WTC11 (cell line): ENCODE measurements around the gene ULK4. TPM values are rescaled to one million over a fixed set of nuclear protein-coding genes. Genes with fewer than 3 reads are reported as not detected.

Experiments used
- ATAC-seq: fragments of 200-7000 bp; cut with Tn5 transposase; 2 replicates; pipeline ENCODE4 v1.10.0; 2021; ENCODE audit warnings: mild to moderate bottlenecking, moderate library complexity
- CTCF ChIA-PET: fragments of 300-600 bp; sonication (Branson Sonifier 250); formaldehyde crosslinking; loops from one replicate; lab custom pipeline; 2021; ENCODE audit warnings: antibody characterized with exemption; lab: Charles Lee
- POLR2A ChIA-PET: fragments of 350-600 bp; sonication (Branson Sonifier 250); formaldehyde crosslinking; loops from one replicate; lab custom pipeline; 2021; ENCODE audit warnings: antibody characterized with exemption; lab: Charles Lee
- DNase-seq: peaks from one replicate; pipeline ENCODE4 v3.0.0; 2021; ENCODE audit warnings: low spot score
- H3K27ac Mint-ChIP-seq: 2 replicates; pipeline ENCODE4 v1.8.0; 2021; ENCODE audit warnings: mixed read lengths
- H3K27me3 Mint-ChIP-seq: 2 replicates; pipeline ENCODE4 v1.8.0; 2021; ENCODE audit warnings: low read depth, mild to moderate bottlenecking, moderate library complexity, mixed read lengths
- H3K36me3 Mint-ChIP-seq: 2 replicates; pipeline ENCODE4 v1.8.0; 2021; ENCODE audit warnings: mixed read lengths
- H3K4me1 Mint-ChIP-seq: 2 replicates; pipeline ENCODE4 v1.8.0; 2022; ENCODE audit warnings: mixed read lengths
- H3K4me3 Mint-ChIP-seq: 2 replicates; pipeline ENCODE4 v1.8.0; 2021; ENCODE audit warnings: mild to moderate bottlenecking, moderate library complexity, mixed read lengths
- H3K9me3 Mint-ChIP-seq: 2 replicates; pipeline ENCODE4 v1.8.0; 2021; ENCODE audit warnings: mixed read lengths
- ETV6 ChIP-seq: sonication (generic); formaldehyde crosslinking; IDR thresholded peaks from 2 replicates; pipeline ENCODE4 v1.8.1; 2022; ENCODE audit warnings: mild to moderate bottlenecking, missing genetic modification reagents
- FOXK1 ChIP-seq: sonication (generic); formaldehyde crosslinking; IDR thresholded peaks from 2 replicates; pipeline ENCODE4 v1.8.0; 2022; ENCODE audit warnings: mild to moderate bottlenecking, moderate library complexity, missing genetic modification reagents
- GRHL2 ChIP-seq: fragments of 250-450 bp; sonication (Bioruptor Pico); IDR thresholded peaks from 2 replicates; pipeline ENCODE4 v1.8.0; 2022; ENCODE audit warnings: mild to moderate bottlenecking, moderate library complexity; ENCODE audit not compliant: insufficient replicate concordance, severe bottlenecking
- JAZF1 ChIP-seq: fragments of 250-450 bp; sonication (Bioruptor Pico); IDR thresholded peaks from 2 replicates; pipeline ENCODE4 v1.9.0; 2021; ENCODE audit warnings: moderate library complexity, mild to moderate bottlenecking, inconsistent platforms
- MXD4 ChIP-seq: fragments of 250-450 bp; sonication (Bioruptor Pico); IDR thresholded peaks from 2 replicates; pipeline ENCODE4 v1.8.0; 2021; ENCODE audit warnings: mild to moderate bottlenecking, moderate library complexity, borderline replicate concordance
- MYBL2 ChIP-seq: sonication (generic); formaldehyde crosslinking; IDR thresholded peaks from 2 replicates; pipeline ENCODE4 v1.8.1; 2023; ENCODE audit warnings: mild to moderate bottlenecking, moderate library complexity, missing genetic modification reagents
- NFATC4 ChIP-seq: fragments of 250-450 bp; sonication (Bioruptor Pico); IDR thresholded peaks from 2 replicates; pipeline ENCODE4 v1.9.0; 2021; ENCODE audit warnings: mild to moderate bottlenecking
- NR2C2 ChIP-seq: sonication (generic); formaldehyde crosslinking; IDR thresholded peaks from 2 replicates; pipeline ENCODE4 v1.8.0; 2022; ENCODE audit warnings: mild to moderate bottlenecking, missing genetic modification reagents
- NR3C1 ChIP-seq: sonication (generic); formaldehyde crosslinking; conservative IDR thresholded peaks from 2 replicates; pipeline ENCODE4 v1.8.1; 2023; ENCODE audit warnings: low read depth, mild to moderate bottlenecking, missing genetic modification reagents
- SMAD3 ChIP-seq: sonication (generic); formaldehyde crosslinking; IDR thresholded peaks from 2 replicates; pipeline ENCODE4 v1.8.0; 2022; ENCODE audit warnings: missing genetic modification reagents, mild to moderate bottlenecking, borderline replicate concordance
- SMAD4 ChIP-seq: sonication (generic); formaldehyde crosslinking; IDR thresholded peaks from 2 replicates; pipeline ENCODE4 v1.8.0; 2022; ENCODE audit warnings: mild to moderate bottlenecking, missing genetic modification reagents
- SP1 ChIP-seq: sonication (generic); formaldehyde crosslinking; conservative IDR thresholded peaks from 2 replicates; pipeline ENCODE4 v1.8.1; 2022; ENCODE audit warnings: missing genetic modification reagents
- TCF7 ChIP-seq: sonication (generic); formaldehyde crosslinking; IDR thresholded peaks from 2 replicates; pipeline ENCODE4 v1.8.0; 2022; ENCODE audit warnings: mild to moderate bottlenecking, low read depth, missing genetic modification reagents, moderate library complexity
- TEAD4 ChIP-seq: sonication (generic); formaldehyde crosslinking; IDR thresholded peaks from 2 replicates; pipeline ENCODE4 v1.8.0; 2022; ENCODE audit warnings: mild to moderate bottlenecking, missing genetic modification reagents
- ZBTB21 ChIP-seq: sonication (generic); formaldehyde crosslinking; IDR thresholded peaks from 2 replicates; pipeline ENCODE4 v1.8.1; 2023; ENCODE audit warnings: mild to moderate bottlenecking, missing genetic modification reagents, borderline replicate concordance
- ZNF263 ChIP-seq: sonication (generic); formaldehyde crosslinking; IDR thresholded peaks from 2 replicates; pipeline ENCODE4 v1.8.1; 2022; ENCODE audit warnings: low read depth, mild to moderate bottlenecking, moderate library complexity, missing genetic modification reagents
- ZNF317 ChIP-seq: sonication (generic); formaldehyde crosslinking; IDR thresholded peaks from 2 replicates; pipeline ENCODE4 v1.8.1; 2023; ENCODE audit warnings: low read depth, mild to moderate bottlenecking, moderate library complexity, missing genetic modification reagents, borderline replicate concordance
- total RNA-seq: library from RNA; stranded (reverse); gene quantifications from 3 replicates; pipeline ENCODE4 v1.2.3, GENCODE V29; 2021
- TF ChIP-seq, protein P1 (sequence below): sonication (generic); formaldehyde crosslinking; conservative IDR thresholded peaks from 2 replicates; pipeline ENCODE4 v1.8.1; 2022; ENCODE audit warnings: mild to moderate bottlenecking, missing genetic modification reagents
- TF ChIP-seq, protein P2 (sequence below): sonication (generic); formaldehyde crosslinking; IDR thresholded peaks from 2 replicates; pipeline ENCODE4 v1.8.1; 2023; ENCODE audit warnings: mild to moderate bottlenecking, missing genetic modification reagents, moderate library complexity
- TF ChIP-seq, protein P3 (sequence below): sonication (generic); formaldehyde crosslinking; IDR thresholded peaks from 2 replicates; pipeline ENCODE4 v1.8.1; 2022; ENCODE audit warnings: mild to moderate bottlenecking, moderate library complexity, missing genetic modification reagents
- TF ChIP-seq, protein P4 (sequence below): sonication (generic); formaldehyde crosslinking; IDR thresholded peaks from 2 replicates; pipeline ENCODE4 v1.8.0; 2022; ENCODE audit warnings: mild to moderate bottlenecking, missing genetic modification reagents
- TF ChIP-seq, protein P5 (sequence below): fragments of 250-450 bp; sonication (Bioruptor Pico); IDR thresholded peaks from 2 replicates; pipeline ENCODE4 v1.9.0; 2021; ENCODE audit warnings: mild to moderate bottlenecking

The ULK4 gene
- total RNA-seq, 1 experiment from 2014 or later, result 9.2 TPM

DNA sequence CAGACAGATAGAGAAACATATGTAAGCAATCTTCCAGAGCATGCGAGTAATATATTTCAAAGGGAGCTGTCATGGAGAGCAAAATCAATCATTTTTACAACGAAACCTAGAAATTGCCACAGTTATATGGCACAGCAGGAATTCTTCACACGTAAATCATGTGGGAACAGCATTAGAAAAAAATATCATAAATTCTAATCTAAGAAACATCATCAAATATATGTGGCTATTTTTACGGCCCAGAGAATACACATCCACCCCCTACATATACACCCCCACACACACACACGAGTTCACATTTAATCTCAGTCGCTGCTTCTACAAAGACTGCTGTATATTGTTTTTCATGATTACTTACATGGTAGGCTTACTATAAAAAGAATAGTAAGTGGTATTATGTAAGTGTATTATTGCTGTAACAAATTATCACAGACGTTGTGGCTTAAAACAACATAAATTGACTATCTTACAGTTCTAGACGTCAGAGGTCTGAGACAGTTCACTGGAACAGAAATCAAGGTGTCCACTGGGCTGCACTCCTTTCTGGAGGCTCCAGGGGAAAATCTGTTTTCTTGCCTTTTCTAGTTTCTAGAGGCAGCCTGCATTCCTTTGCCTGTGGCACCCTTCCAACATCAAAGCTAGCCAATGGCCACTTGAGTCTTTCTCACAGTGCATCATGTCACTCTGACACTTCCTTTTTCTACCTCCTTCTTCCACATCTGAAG lies 363.3 kb downstream of the ULK4 start (continued):
- no peak for TF ChIP-seq ZBTB21 (CRISPR knock-in tag)
- TF ChIP-seq SMAD4 (CRISPR knock-in tag), result no peak
- TF ChIP-seq, protein P1, sequence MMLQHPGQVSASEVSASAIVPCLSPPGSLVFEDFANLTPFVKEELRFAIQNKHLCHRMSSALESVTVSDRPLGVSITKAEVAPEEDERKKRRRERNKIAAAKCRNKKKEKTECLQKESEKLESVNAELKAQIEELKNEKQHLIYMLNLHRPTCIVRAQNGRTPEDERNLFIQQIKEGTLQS, result no peak
- TF ChIP-seq MXD4 (CRISPR knock-in tag), result no peak
- no peak for TF ChIP-seq SP1 (CRISPR knock-in tag)
- no peak for TF ChIP-seq ETV6
- TF ChIP-seq ZNF317 (CRISPR knock-in tag), result no peak
- no peak for TF ChIP-seq FOXK1
- no peak for TF ChIP-seq JAZF1 (CRISPR knock-in tag)
- TF ChIP-seq, all 79 proteins: peak for 0

DNA sequence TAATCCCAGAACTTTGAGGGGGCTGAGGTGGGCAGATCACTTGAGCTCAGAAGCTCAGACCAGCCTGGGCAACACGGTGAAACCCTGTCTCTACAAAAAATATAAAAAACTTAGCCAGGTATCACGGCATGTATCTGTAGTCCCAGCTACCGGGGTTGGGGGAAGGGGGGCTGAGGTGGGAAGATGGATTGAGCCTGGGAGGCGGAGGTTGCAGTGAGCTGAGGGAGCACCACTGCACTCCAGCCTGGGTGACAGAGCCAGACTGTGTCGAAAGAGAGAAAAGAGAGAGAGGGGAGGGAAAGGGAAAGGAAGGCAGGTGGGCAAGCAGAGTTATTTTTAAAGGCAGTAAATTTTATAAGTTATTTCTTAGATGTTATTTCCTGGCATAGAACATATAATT lies 368.1 kb downstream of the ULK4 start:
- DNase-seq, result no peak
- TF ChIP-seq TEAD4 (no peak), MYBL2 (no peak), ZNF263 (CRISPR knock-in tag) (no peak)
- TF ChIP-seq, all 79 proteins: peak for 0
- ChIA-PET POLR2A (no interaction called here), CTCF (interaction anchor here (0.9 kb wide), 1 partner anchor 16 kb away, joined by 3 read pairs; no protein-coding TSS in a partner anchor)
- Mint-ChIP-seq H3K27ac (no peak overlapping the region), H3K36me3 (no peaks in the 10 kb centered on the region), H3K4me3 (no peak overlapping the region), H3K4me1 (peaks cover 11% of the 10 kb centered on the region; the same call in 1 of the 2 replicates), H3K9me3 (no peaks in the 10 kb centered on the region), H3K27me3 (no peaks in the 10 kb centered on the region; the same call in 1 of the 2 replicates)
- ATAC-seq, result no peak

DNA sequence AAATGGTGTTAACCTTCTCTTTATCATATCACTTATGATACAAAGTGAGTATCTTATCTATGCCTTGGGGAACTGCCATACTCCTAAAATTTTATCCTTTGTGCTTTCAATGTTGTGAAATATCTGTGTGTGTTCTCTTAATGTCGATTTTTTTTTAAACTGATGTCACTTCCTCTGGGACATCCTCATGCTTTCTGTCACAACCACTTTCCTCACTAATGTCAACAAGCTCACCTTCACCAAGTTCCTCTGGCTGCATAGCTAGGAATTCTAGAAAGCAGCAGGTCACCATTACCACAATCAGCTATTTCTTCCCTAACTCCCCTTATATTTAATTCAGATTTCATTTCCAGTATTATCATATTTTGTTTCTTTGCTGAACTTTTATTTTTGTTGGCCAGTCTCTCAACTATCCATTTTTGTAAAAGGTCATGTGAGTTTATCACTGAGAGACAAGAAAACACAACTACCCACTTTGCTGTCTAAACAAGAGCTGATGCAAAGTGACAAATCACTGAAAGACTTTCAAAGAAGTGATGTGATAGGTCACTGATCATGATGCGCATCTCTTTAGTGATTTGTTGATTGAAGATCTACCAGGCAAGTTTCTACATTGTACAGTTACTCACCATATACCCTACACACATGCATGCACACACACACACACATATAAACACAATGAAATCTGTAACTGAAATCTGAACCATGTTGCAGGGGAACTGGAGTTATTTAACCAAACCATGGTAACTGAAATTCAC lies 369.0 kb downstream of the ULK4 start:
- CTCF ChIA-PET, result no interaction called here

DNA sequence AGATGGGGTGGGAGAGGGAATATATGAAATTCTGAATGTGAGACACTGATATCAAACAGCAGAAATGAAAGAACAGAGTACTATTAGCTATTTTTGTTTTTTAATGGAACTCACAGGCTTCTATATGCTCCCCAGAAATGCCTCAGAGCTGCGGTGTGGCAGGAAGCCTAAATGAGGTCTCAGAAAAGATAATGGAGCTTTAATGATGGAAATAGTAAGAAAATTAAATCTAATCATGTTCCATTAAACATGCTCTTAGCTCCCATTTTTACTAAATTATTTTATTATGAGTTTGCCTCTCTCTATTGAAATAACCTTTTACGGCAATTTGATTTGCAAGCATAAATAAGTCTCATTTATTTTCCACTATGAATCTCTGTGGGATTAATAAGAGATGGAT lies 378.9 kb downstream of the ULK4 start:
- no peak overlapping the region for H3K27ac Mint-ChIP-seq
- POLR2A ChIA-PET, result interaction anchor here (0.9 kb wide), 1 partner anchor 14 kb away, joined by 3 read pairs; no protein-coding TSS in a partner anchor
- H3K4me3 Mint-ChIP-seq, result no peak overlapping the region
- DNase-seq (no peak), ATAC-seq (no peak)
- CTCF ChIA-PET, result no interaction called here
- H3K27me3 Mint-ChIP-seq, result no peaks in the 10 kb centered on the region
- H3K9me3 Mint-ChIP-seq, result no peaks in the 10 kb centered on the region; the same call in 1 of the 2 replicates
- no peaks in the 10 kb centered on the region for H3K36me3 Mint-ChIP-seq
- peaks cover 24% of the 10 kb centered on the region for H3K4me1 Mint-ChIP-seq
- TF ChIP-seq NR2C2 (CRISPR knock-in tag) (no peak), ZNF317 (CRISPR knock-in tag) (no peak), NR3C1 (CRISPR knock-in tag) (no peak), TEAD4 (no peak), SMAD3 (CRISPR knock-in tag) (no peak), TCF7 (no peak), NFATC4 (CRISPR knock-in tag) (no peak), MYBL2 (no peak)
- TF ChIP-seq, protein P2, sequence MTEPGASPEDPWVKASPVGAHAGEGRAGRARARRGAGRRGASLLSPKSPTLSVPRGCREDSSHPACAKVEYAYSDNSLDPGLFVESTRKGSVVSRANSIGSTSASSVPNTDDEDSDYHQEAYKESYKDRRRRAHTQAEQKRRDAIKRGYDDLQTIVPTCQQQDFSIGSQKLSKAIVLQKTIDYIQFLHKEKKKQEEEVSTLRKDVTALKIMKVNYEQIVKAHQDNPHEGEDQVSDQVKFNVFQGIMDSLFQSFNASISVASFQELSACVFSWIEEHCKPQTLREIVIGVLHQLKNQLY (CRISPR knock-in tag), result no peak
- TF ChIP-seq, protein P3, sequence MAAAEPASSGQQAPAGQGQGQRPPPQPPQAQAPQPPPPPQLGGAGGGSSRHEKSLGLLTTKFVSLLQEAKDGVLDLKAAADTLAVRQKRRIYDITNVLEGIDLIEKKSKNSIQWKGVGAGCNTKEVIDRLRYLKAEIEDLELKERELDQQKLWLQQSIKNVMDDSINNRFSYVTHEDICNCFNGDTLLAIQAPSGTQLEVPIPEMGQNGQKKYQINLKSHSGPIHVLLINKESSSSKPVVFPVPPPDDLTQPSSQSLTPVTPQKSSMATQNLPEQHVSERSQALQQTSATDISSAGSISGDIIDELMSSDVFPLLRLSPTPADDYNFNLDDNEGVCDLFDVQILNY (CRISPR knock-in tag), result no peak
- TF ChIP-seq, protein P4, sequence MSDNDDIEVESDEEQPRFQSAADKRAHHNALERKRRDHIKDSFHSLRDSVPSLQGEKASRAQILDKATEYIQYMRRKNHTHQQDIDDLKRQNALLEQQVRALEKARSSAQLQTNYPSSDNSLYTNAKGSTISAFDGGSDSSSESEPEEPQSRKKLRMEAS (CRISPR knock-in tag), result no peak
- TF ChIP-seq, protein P5, sequence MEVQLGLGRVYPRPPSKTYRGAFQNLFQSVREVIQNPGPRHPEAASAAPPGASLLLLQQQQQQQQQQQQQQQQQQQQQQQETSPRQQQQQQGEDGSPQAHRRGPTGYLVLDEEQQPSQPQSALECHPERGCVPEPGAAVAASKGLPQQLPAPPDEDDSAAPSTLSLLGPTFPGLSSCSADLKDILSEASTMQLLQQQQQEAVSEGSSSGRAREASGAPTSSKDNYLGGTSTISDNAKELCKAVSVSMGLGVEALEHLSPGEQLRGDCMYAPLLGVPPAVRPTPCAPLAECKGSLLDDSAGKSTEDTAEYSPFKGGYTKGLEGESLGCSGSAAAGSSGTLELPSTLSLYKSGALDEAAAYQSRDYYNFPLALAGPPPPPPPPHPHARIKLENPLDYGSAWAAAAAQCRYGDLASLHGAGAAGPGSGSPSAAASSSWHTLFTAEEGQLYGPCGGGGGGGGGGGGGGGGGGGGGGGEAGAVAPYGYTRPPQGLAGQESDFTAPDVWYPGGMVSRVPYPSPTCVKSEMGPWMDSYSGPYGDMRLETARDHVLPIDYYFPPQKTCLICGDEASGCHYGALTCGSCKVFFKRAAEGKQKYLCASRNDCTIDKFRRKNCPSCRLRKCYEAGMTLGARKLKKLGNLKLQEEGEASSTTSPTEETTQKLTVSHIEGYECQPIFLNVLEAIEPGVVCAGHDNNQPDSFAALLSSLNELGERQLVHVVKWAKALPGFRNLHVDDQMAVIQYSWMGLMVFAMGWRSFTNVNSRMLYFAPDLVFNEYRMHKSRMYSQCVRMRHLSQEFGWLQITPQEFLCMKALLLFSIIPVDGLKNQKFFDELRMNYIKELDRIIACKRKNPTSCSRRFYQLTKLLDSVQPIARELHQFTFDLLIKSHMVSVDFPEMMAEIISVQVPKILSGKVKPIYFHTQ (CRISPR knock-in tag), result no peak

More for the DNA sequence above, 369.0 kb downstream of the ULK4 start:
- no peak overlapping the region for H3K4me3 Mint-ChIP-seq
- H3K4me1 Mint-ChIP-seq, result peaks cover 11% of the 10 kb centered on the region; the same call in 1 of the 2 replicates
- TF ChIP-seq GRHL2 (CRISPR knock-in tag), result no peak
- H3K27ac Mint-ChIP-seq, result no peak overlapping the region
- POLR2A ChIA-PET, result no interaction called here
- no peak for ATAC-seq
- no peak for DNase-seq
- no peaks in the 10 kb centered on the region; the same call in 1 of the 2 replicates for H3K27me3 Mint-ChIP-seq
- H3K9me3 Mint-ChIP-seq, result no peaks in the 10 kb centered on the region
- H3K36me3 Mint-ChIP-seq, result no peaks in the 10 kb centered on the region
